ENCODE results near the gene CNST.

DNA sequence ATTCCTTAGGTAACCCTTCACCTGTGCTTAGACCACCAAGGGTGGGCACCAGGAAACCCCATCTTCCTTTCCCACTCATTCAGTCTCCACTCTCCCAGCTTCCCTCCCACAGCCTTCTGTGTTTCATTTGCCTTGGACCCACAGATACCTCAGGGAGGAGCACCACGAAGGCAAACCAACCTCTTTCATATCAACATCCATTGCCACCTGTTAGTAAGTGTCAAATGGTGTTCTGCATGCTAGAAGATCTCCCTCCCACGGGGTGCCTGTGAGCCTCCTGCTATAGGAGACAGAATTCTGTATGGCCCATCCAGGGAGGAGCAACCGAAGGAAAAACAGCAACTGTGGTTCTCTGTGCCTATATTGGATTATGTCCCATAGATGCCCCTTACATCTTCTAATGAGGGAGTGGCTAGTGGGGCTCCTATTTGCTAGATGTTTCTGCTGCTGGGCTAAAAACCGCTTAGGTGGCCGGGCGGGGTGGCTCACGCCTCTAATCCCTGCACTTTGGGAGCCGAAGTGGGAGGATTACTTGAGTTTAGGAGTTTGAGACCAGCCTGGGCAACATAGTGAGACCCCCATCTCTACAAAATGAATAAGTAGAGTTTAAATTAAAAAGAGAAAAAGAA lies 132.3 kb downstream of the CNST start:
- TF ChIP-seq, protein P1, sequence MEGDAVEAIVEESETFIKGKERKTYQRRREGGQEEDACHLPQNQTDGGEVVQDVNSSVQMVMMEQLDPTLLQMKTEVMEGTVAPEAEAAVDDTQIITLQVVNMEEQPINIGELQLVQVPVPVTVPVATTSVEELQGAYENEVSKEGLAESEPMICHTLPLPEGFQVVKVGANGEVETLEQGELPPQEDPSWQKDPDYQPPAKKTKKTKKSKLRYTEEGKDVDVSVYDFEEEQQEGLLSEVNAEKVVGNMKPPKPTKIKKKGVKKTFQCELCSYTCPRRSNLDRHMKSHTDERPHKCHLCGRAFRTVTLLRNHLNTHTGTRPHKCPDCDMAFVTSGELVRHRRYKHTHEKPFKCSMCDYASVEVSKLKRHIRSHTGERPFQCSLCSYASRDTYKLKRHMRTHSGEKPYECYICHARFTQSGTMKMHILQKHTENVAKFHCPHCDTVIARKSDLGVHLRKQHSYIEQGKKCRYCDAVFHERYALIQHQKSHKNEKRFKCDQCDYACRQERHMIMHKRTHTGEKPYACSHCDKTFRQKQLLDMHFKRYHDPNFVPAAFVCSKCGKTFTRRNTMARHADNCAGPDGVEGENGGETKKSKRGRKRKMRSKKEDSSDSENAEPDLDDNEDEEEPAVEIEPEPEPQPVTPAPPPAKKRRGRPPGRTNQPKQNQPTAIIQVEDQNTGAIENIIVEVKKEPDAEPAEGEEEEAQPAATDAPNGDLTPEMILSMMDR (IDR thresholded peaks at IDR 0.05) = no peak
- TF ChIP-seq POLR2A (IDR thresholded peaks at IDR 0.05) = no peak
